Measurements from ENCODE around the gene SCAP.
"Not testable (repeated sequence)": the region's sequence is repeated elsewhere in the genome, so short reads cannot be mapped to it uniquely, and the experiment has no call there.

Gene SCAP

GRCh38 chr3:47475570-47476329, at the start of gene SCAP:
Gene SCAP, minus strand, starts transcription at chr3:47475941. Its CDS starts 32,948 bp downstream, at chr3:47442993.
- DNase-seq: peak; percentile 96

GRCh38 chr3:47523310-47524073, 47.8 kb upstream of the SCAP start:
- no peak for DNase-seq

GRCh38 chr3:47522082-47522987, 46.6 kb upstream of the SCAP start:
- DNase-seq: peak; percentile 78

GRCh38 chr3:47520756-47521155, 45.0 kb upstream of the SCAP start:
- DNase-seq: no peak

- DNase-seq: no peak
Measured at GRCh38 chr3:47517937-47518336, 42.2 kb upstream of the SCAP start.

- DNase-seq: no peak
Measured at GRCh38 chr3:47515864-47516319, 40.2 kb upstream of the SCAP start.

- DNase-seq: no peak
Measured at GRCh38 chr3:47515100-47515499, 39.4 kb upstream of the SCAP start.

GRCh38 chr3:47513125-47513929, 37.6 kb upstream of the SCAP start, which contains the start of gene ELP6:
Gene ELP6, minus strand, starts transcription at chr3:47513712. Its CDS starts 122 bp downstream, at chr3:47513590.
- peak; percentile 97 for DNase-seq

- DNase-seq: peak; percentile 32
Measured at GRCh38 chr3:47512416-47513124, 36.8 kb upstream of the SCAP start.

- DNase-seq: not testable (repeated sequence)
Measured at GRCh38 chr3:47505267-47505666, 29.5 kb upstream of the SCAP start.

- DNase-seq: no peak
Measured at GRCh38 chr3:47504113-47504512, 28.4 kb upstream of the SCAP start.

GRCh38 chr3:47503033-47503432, 27.3 kb upstream of the SCAP start:
- DNase-seq: no peak

- no peak for DNase-seq
Measured at GRCh38 chr3:47496892-47497291, 21.2 kb upstream of the SCAP start.

- DNase-seq: no peak
Measured at GRCh38 chr3:47495886-47496285, 20.1 kb upstream of the SCAP start.

- no peak for DNase-seq
Measured at GRCh38 chr3:47495111-47495510, 19.4 kb upstream of the SCAP start.

GRCh38 chr3:47491777-47492176, 16.0 kb upstream of the SCAP start:
- DNase-seq: no peak

GRCh38 chr3:47491186-47491585, 15.4 kb upstream of the SCAP start:
- DNase-seq: no peak

- no peak for DNase-seq
Measured at GRCh38 chr3:47487265-47487664, 11.5 kb upstream of the SCAP start.

GRCh38 chr3:47485812-47486211, 10.1 kb upstream of the SCAP start:
- DNase-seq: no peak

- DNase-seq: no peak
Measured at GRCh38 chr3:47482366-47482765, 6.6 kb upstream of the SCAP start.

- not testable (repeated sequence) for DNase-seq
Measured at GRCh38 chr3:47481763-47482162, 6.0 kb upstream of the SCAP start.
